ENCODE data around the gene CASQ2.
A peak's percentile ranks its signal among the peaks of the same experiment; 100 is the strongest.
"Not testable (repeated sequence)": the region's sequence is repeated elsewhere in the genome, so short reads cannot be mapped to it uniquely, and the experiment has no call there.

Gene CASQ2

DNA sequence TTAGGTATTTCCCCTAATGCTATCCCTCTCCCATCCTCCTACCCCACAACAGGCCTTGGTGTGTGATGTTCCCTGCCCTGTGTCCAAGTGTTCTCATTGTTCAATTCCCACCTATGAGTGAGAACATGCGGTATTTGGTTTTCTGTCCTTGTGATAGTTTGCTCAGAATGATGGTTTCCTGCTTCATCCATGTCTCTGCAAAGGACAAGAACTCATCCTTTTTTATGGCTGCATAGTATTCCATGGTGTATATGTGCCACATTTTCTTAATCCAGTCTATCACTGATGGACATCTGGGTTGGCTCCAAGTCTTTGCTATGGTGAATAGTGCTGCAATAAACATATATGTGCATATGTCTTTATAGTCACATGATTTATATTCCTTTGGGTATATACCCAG, 10.6 kb upstream of the CASQ2 start:
- not testable (repeated sequence) for DNase-seq

- peak; percentile 12 for DNase-seq
These were observed 3.4 kb upstream of the CASQ2 start for GRCh38 chr1:115771847-115772457.

GRCh38 chr1:115771094-115771846, 2.8 kb upstream of the CASQ2 start:
- no peak for DNase-seq

DNA sequence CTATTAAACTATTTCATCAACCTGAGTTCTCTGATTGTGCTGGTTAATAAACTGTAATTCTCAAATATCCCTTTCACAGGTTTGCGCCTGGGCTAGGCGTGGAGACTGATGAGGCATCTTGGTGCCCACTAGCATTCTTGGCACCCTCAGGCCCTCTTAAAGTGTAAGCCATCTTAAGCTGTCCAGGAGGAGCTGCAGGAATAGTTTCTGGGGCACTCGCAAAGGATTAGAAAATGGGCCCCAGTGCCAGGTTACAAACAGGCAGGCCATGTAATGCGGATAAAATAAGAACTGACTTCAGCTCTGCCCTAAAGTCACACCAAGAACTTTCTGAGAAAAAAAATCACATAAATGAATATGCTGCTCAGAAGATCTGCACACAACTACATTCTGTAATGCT, 1.1 kb downstream of the CASQ2 start:
- no peak for DNase-seq

DNA sequence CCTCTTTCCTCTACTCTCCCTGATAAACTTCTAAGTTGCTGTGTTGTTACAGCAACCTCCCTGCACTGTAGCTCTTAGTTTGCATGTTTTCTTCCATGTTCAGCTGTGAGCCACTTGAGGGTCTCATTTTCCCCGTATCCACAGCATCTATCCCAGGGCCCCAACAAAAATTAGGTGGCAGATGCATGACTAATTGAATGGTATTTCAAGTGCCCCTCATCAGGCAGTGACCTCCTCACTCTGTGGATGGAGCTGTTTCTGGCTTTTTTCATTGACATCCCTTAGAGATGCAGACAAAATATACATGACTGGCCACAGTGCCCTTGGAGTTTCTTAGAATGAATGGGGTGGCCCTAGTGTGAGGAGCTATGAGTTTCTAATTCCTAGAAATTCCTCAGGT, 3.4 kb downstream of the CASQ2 start:
- no peak for DNase-seq

DNA sequence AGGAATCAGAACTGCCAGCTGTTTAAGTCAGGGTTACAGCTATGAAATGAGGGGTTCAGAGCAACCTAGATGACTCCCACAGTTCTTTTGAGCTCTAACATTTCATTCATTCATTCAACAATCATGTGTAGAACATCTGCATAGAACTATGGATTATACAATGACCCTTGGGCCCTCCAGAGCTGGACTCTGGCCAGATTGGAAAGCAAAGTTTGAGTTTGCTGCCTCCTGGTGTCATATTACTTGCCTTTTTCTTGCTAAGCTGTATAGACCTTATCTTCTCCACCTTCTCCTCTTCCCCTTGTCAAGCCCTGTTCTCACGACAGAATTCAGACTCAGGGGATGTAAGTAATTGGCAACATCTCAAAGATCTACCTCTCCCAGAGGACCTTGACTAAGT, 4.0 kb downstream of the CASQ2 start:
- no peak for DNase-seq

DNA sequence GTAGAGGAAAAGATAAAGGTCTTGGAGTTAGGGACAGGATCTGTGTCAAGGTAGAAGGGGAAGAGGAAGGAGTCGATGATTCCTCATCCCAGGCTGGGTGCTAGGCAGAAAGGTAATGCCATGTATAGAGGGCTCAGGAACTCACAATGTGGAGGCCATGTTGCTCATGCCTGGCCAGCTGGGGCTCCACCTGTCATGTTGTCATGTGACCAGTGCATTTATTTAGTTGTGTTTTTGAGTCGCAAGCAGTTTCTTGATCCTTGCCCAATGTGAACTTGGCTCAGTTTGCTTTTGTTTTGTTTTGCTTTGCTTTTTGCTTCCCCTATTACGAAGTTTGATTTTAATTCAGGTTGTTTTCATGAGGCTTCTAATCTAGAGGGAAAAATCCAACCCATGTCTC, 5.7 kb downstream of the CASQ2 start:
- no peak for DNase-seq

GRCh38 chr1:115761601-115762302, 6.8 kb downstream of the CASQ2 start:
- DNase-seq, result no peak

DNA sequence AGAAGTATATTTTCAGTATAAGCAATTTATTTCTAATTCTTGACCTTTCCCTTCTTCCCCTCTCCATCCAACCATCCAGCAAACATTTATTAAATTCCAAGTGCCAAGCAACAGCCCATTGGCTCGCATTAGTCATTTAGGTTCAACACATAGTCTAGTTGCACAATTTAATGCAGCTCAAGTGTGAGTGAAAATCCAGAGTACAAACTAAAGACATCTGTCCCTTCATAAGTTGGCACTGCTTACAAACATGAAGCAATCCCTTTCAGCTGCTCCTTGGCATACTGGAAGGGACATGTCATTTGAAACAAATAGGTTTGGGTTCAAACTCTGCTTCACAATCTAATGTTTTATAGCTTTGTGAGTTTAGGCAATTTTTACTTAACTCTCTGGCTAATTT, 10.7 kb downstream of the CASQ2 start:
- DNase-seq, result no peak

GRCh38 chr1:115757326-115757725, 11.2 kb downstream of the CASQ2 start:
- no peak for DNase-seq

DNA sequence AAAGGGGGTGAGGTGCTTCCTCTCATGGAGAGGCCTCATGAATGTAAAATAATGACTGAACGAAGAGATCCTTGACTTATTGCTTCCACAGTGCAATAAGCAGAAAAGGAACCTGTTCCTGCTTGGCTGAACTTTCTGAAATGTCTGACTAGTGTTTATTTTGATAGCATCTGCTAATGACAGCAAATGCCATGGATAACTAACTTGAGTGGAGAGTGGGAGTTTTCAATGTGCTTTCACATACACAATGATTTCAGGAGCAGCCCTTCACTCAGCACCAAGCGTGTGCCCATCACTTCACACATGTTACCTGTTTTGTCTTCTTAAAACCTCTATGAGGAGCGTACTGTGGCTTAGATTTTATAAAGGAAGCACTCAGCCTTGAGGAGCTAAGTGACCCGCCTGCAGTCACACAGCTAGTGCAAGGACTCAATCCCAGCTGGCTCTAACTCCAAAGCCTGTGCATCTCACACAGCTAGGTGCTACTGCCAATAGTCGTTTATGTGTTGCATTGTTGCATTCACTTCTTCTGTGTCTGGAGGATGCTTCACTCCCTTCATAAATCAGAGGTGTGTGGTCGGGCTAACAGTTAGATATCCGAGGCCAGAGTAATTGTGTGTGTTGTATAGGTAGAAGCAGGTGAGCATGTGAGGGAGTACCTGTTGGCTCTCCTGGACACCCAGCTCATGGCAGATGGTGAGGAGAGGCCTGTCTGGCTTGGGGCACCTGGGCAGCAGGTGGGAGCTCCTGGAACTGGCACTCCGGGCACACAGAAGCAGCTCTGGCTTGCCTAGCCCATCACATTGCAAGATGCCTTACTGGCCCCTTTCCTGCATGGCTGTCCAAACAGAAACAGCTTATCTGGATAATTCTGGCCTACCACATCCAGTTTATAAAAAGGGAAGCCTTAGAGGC, 12.8 kb downstream of the CASQ2 start:
- DNase-seq, result no peak

DNA sequence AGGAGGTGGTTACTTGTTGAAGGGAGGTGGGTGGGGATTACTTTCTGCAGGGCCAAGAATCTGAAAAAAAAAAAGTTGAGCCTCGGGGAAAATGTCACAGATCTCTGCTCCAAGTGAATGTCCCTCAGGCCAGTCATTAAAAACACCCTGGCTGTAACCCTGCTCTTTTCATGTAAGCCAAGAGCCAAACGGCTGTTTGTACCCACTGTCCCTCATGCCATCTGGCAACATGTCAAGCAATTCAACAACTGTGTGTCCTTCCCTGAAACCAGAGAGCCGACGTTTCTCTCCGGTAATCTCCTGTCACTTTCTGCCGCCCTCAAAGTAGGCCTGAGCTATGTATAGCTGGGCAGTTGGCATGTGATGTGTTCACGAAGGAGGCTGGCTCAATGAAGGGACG, 14.7 kb downstream of the CASQ2 start:
- DNase-seq, result no peak

- no peak for DNase-seq
These were observed 15.2 kb downstream of the CASQ2 start for GRCh38 chr1:115753361-115753760.

DNA sequence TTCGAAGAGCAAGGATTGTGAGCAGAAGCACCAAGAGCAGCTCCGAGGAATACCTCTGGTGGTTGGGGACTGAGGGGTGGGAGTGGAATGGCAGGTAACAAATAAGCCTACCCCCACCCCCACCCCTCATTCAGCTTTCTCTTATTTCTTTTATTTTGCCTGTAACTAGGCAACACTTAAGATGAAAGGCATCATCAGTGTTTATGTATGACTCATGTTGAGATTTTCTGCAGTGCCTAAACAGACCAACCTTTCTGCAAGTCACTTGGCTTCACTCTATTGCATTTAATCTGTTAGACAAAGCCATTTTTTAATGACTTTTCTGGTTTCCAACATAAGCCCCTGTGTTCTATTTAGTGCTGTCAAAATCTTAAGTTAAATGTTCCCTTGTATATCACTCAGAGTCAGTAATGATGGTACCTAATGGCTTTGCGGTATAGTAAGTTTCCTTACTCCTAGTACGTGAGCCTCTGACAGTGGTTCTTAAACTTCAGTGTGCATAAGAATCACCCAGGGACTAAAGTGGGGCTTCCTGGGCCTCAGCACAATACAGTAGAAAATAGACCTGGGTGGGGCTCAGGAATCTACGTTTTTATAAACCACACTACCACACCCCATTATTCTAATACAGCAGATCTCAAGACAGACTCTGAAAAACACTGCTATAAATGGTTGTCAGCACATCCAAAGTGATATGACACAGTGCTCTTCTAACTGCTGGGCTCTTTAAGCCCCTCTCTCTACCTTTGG, 19.9 kb downstream of the CASQ2 start:
- DNase-seq, result no peak

- no peak for DNase-seq
These were observed 22.4 kb downstream of the CASQ2 start for GRCh38 chr1:115746021-115746690.

DNA sequence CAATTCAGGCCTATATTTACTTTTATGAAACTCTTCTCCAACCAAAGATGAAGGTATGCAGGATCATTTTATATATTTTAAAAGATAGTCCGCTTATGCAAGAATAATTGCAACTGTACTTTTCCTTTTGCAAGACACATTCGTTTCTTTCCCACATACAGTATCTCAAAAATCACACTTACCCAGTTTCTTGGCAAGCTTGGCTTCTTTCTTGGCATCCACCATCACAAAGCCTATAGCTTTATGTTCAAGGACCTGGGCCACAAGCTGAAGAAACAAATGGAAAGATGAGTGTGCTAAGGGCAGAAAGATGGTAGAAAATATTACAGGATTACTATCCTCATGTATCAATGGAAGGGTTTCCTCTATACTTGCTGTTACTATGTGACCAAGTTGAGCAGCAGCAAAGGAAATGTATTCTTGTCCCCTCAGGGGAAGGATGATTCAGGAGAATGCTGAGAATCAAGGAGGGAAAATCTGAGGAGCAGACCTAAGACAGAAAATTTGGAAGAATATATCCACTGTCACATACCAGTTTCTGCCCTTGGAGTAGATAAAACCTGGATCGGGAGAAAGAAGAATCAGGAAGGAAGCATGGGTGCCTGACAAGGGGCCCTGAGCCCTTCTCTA, 23.8 kb downstream of the CASQ2 start:
- no peak for DNase-seq

- no peak for DNase-seq
These were observed 27.7 kb downstream of the CASQ2 start for GRCh38 chr1:115740811-115741210.

GRCh38 chr1:115732316-115732715, 36.2 kb downstream of the CASQ2 start:
- DNase-seq, result no peak

DNA sequence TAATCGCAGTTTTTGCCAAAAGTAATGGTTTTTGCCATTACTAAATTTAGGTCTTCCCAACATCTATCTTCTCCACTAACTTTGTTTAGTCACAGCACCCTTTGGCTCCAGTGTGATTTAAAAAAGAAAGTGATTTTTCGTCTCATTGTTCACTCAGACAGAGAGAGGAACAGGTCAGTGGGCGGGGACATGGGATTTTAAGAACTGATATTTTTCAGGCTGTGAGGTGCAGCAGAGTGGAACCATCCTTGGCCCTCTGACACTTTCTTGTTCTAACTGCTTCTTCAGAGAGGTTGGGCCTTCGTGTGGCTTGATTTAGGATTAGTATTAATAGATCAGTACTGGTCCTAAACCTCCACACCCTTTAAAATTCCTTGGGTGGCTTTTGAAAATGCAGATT, 38.8 kb downstream of the CASQ2 start:
- no peak for DNase-seq

DNA sequence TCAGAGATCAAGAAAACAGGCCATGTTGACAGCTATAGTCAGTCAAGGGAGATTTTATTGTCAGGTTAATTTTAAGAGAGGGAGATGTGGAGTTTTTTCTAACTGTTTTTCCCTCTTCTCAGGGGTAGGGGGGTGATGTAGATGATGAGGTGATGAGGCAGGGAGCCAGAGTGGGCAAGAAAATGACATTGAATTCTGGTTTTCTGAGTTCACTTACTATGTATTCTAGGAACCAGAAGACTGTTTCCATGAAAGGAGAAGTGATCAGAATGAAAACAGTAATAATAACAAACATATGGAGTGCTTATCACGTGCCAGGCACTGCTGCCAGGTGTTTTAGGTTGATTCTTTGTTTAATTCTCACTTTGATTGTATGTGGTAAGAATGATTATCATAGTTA, 40.2 kb downstream of the CASQ2 start:
- no peak for DNase-seq

DNA sequence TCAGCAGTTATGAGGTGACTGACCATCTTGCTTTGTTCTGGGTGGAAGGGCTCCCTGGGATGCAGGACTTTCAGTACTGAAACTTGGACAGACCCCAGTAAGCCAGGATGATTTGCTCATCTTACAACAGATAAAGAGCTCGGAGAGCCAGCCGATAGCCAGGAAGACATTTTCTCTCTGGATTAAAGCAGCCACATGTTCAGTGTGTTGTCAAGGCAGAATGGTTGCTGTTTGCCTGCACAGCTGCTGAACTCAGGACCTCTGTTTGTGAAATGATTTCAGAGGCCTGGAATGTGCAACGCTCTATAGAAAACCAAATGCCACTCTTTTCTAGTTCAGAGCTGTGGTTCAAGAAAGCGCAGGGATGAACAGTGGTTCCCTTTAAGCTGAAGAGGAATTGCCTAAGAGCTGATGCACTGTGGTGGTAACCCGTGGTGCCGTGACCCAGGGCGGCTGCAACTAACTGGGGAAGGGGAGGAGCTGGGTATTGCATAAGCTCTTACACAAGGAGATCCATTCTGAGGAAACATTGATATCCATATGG, 40.7 kb downstream of the CASQ2 start:
- DNase-seq, result peak; percentile 13

All from CD4-positive, alpha-beta T cell treated with Interleukin-21 for 1 hour (primary cell).